ENCODE results near the gene SIN3B. TPM values are rescaled to one million over a fixed set of nuclear protein-coding genes. Genes with fewer than 3 reads are reported as not detected.
A peak's percentile ranks its signal among the peaks of the same experiment; 100 is the strongest.
"Not testable (repeated sequence)": the region's sequence is repeated elsewhere in the genome, so short reads cannot be mapped to it uniquely, and the experiment has no call there.

SIN3B gene
- total RNA-seq, 1 experiment from 2014 or later = 31.6 TPM

GRCh38 chr19:16859626-16860025 is 30.4 kb downstream of the SIN3B start:
- no peak for DNase-seq (ENCODE audit: low spot score)
- in situ Hi-C loops (cut with HindIII; ENCODE audit: low sequenced_read_pairs) = loop anchor here (10.0 kb wide), 1 partner anchor 65 kb away; no protein-coding TSS in a partner anchor

GRCh38 chr19:16860118-16860517 is 30.9 kb downstream of the SIN3B start:
- no peak for DNase-seq (ENCODE audit: low spot score)
- in situ Hi-C loops (cut with HindIII; ENCODE audit: low sequenced_read_pairs) = loop anchor here (10.0 kb wide), 1 partner anchor 65 kb away; no protein-coding TSS in a partner anchor

GRCh38 chr19:16861011-16861410 is 31.8 kb downstream of the SIN3B start:
- in situ Hi-C loops (cut with HindIII; ENCODE audit: low sequenced_read_pairs) = loop anchor here (10.0 kb wide), 1 partner anchor 66 kb away; no protein-coding TSS in a partner anchor
- no peak for DNase-seq (ENCODE audit: low spot score)

GRCh38 chr19:16861834-16862233 is 32.6 kb downstream of the SIN3B start:
- in situ Hi-C loops (cut with HindIII; ENCODE audit: low sequenced_read_pairs) = loop anchor here (10.0 kb wide), 1 partner anchor 67 kb away; no protein-coding TSS in a partner anchor

GRCh38 chr19:16862826-16863415 is 33.7 kb downstream of the SIN3B start:
- no peak for DNase-seq (ENCODE audit: low spot score)
- in situ Hi-C loops (cut with HindIII; ENCODE audit: low sequenced_read_pairs) = loop anchor here (10.0 kb wide), 1 partner anchor 68 kb away; no protein-coding TSS in a partner anchor

More at GRCh38 chr19:16861834-16862233, 32.6 kb downstream of the SIN3B start:
- peak; percentile 74 for DNase-seq (ENCODE audit: low spot score)

GRCh38 chr19:16867211-16867610 is 38.0 kb downstream of the SIN3B start:
- DNase-seq (ENCODE audit: low spot score) = no peak
- in situ Hi-C loops (cut with HindIII; ENCODE audit: low sequenced_read_pairs) = loop anchor here (10.0 kb wide), 1 partner anchor 72 kb away; no protein-coding TSS in a partner anchor

- DNase-seq (ENCODE audit: low spot score) = no peak
- in situ Hi-C loops (cut with HindIII; ENCODE audit: low sequenced_read_pairs) = loop anchor here (10.0 kb wide), 1 partner anchor 74 kb away; no protein-coding TSS in a partner anchor
Observed at GRCh38 chr19:16868423-16869130, 39.4 kb downstream of the SIN3B start.

- in situ Hi-C loops (cut with HindIII; ENCODE audit: low sequenced_read_pairs) = loop anchor here (10.0 kb wide), 1 partner anchor 75 kb away; no protein-coding TSS in a partner anchor
- DNase-seq (ENCODE audit: low spot score) = no peak
Observed at GRCh38 chr19:16869331-16869972, 40.3 kb downstream of the SIN3B start.

GRCh38 chr19:16871871-16872270 is 42.7 kb downstream of the SIN3B start:
- in situ Hi-C loops (cut with HindIII; ENCODE audit: low sequenced_read_pairs) = no loop called here
- no peak for DNase-seq (ENCODE audit: low spot score)

- in situ Hi-C loops (cut with HindIII; ENCODE audit: low sequenced_read_pairs) = no loop called here
- no peak for DNase-seq (ENCODE audit: low spot score)
Observed at GRCh38 chr19:16872728-16873127, 43.5 kb downstream of the SIN3B start.

- DNase-seq (ENCODE audit: low spot score) = no peak
- in situ Hi-C loops (cut with HindIII; ENCODE audit: low sequenced_read_pairs) = no loop called here
Observed at GRCh38 chr19:16873594-16873993, 44.4 kb downstream of the SIN3B start.

GRCh38 chr19:16874250-16874977 is 45.2 kb downstream of the SIN3B start:
- DNase-seq (ENCODE audit: low spot score) = no peak
- in situ Hi-C loops (cut with HindIII; ENCODE audit: low sequenced_read_pairs) = no loop called here

- DNase-seq (ENCODE audit: low spot score); in situ Hi-C loops (cut with HindIII; ENCODE audit: low sequenced_read_pairs): not testable (repeated sequence)
Observed at GRCh38 chr19:16874978-16875299, 45.7 kb downstream of the SIN3B start.

- in situ Hi-C loops (cut with HindIII; ENCODE audit: low sequenced_read_pairs) = no loop called here
- DNase-seq (ENCODE audit: low spot score) = no peak
Observed at GRCh38 chr19:16875584-16876555, 46.7 kb downstream of the SIN3B start.

- in situ Hi-C loops (cut with HindIII; ENCODE audit: low sequenced_read_pairs) = no loop called here
- DNase-seq (ENCODE audit: low spot score) = no peak
Observed at GRCh38 chr19:16876904-16877361, 47.7 kb downstream of the SIN3B start.

GRCh38 chr19:16877581-16877980 is 48.4 kb downstream of the SIN3B start:
- no peak for DNase-seq (ENCODE audit: low spot score)
- in situ Hi-C loops (cut with HindIII; ENCODE audit: low sequenced_read_pairs) = no loop called here

- in situ Hi-C loops (cut with HindIII; ENCODE audit: low sequenced_read_pairs) = no loop called here
- no peak for DNase-seq (ENCODE audit: low spot score)
Observed at GRCh38 chr19:16878181-16878965, 49.2 kb downstream of the SIN3B start.
